ENCODE results near the gene ADH5. TPM values are rescaled to one million over a fixed set of nuclear protein-coding genes. Genes with fewer than 3 reads are reported as not detected.
"Not testable (repeated sequence)": the region's sequence is repeated elsewhere in the genome, so short reads cannot be mapped to it uniquely, and the experiment has no call there.

The ADH5 gene
- total RNA-seq, 4 donors from 2014 or later: 24.8 to 183 (median 110) TPM

- TF ChIP-seq POLR2A (IDR thresholded peaks at IDR 0.05): no peak
- no peaks in the 10 kb centered on the region for H3K4me1 ChIP-seq
- no peak overlapping the region for H3K4me3 ChIP-seq
- H3K27ac ChIP-seq: no peak overlapping the region
- no peak for DNase-seq
- H3K27me3 ChIP-seq: no peaks in the 10 kb centered on the region
- peaks cover 0 to 100% (median 17%) of the 10 kb centered on the region in 3 donors for H3K36me3 ChIP-seq
- intact Hi-C loops (cut with DNase I): no loop called here
- H3K9me3 ChIP-seq: no peaks in the 10 kb centered on the region
- 90 to 92% methylated on average over 7 of the region's 7 CpGs for WGBS, 2 donors
Measured at GRCh38 chr4:99074816-99075215, 13.8 kb downstream of the ADH5 start.

GRCh38 chr4:99071159-99071558, 17.4 kb downstream of the ADH5 start:
- DNase-seq: no peak
- Histone ChIP-seq H3K4me3 (no peak overlapping the region), H3K27me3 (no peaks in the 10 kb centered on the region), H3K36me3 (peaks cover 0 to 99% (median 5%) of the 10 kb centered on the region in 3 donors), H3K9me3 (no peaks in the 10 kb centered on the region), H3K27ac (peak overlapping the region in 2 of 4 donors; percentile 1 to 11), H3K4me1 (no peaks in the 10 kb centered on the region)
- WGBS, 2 donors: 79 to 85% methylated on average over 5 of the region's 5 CpGs
- intact Hi-C loops (cut with DNase I): no loop called here
- TF ChIP-seq POLR2A (IDR thresholded peaks at IDR 0.05): no peak
- TF ChIP-seq, protein P1, sequence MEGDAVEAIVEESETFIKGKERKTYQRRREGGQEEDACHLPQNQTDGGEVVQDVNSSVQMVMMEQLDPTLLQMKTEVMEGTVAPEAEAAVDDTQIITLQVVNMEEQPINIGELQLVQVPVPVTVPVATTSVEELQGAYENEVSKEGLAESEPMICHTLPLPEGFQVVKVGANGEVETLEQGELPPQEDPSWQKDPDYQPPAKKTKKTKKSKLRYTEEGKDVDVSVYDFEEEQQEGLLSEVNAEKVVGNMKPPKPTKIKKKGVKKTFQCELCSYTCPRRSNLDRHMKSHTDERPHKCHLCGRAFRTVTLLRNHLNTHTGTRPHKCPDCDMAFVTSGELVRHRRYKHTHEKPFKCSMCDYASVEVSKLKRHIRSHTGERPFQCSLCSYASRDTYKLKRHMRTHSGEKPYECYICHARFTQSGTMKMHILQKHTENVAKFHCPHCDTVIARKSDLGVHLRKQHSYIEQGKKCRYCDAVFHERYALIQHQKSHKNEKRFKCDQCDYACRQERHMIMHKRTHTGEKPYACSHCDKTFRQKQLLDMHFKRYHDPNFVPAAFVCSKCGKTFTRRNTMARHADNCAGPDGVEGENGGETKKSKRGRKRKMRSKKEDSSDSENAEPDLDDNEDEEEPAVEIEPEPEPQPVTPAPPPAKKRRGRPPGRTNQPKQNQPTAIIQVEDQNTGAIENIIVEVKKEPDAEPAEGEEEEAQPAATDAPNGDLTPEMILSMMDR (IDR thresholded peaks at IDR 0.05): no peak

- no peak for TF ChIP-seq POLR2A (IDR thresholded peaks at IDR 0.05)
- TF ChIP-seq, protein P1 (IDR thresholded peaks at IDR 0.05): no peak
- no peak overlapping the region for H3K27ac ChIP-seq
- peaks cover 0 to 84% (median 0%) of the 10 kb centered on the region in 3 donors for H3K36me3 ChIP-seq
- no peaks in the 10 kb centered on the region for H3K9me3 ChIP-seq
- H3K4me1 ChIP-seq: no peaks in the 10 kb centered on the region
- intact Hi-C loops (cut with DNase I): no loop called here
- no peak overlapping the region for H3K4me3 ChIP-seq
- 75 to 79% methylated on average over 1 of the region's 1 CpG for WGBS, 2 donors
- no peak for DNase-seq
- H3K27me3 ChIP-seq: no peaks in the 10 kb centered on the region
Measured at GRCh38 chr4:99067617-99068016, 21.0 kb downstream of the ADH5 start.

GRCh38 chr4:99065521-99065920, 23.1 kb downstream of the ADH5 start:
- WGBS, 2 donors: 80 to 100% methylated on average over 2 of the region's 2 CpGs
- H3K4me3 ChIP-seq; H3K27me3 ChIP-seq; H3K4me1 ChIP-seq; DNase-seq; intact Hi-C loops (cut with DNase I); H3K9me3 ChIP-seq; H3K27ac ChIP-seq: not testable (repeated sequence)
- H3K36me3 ChIP-seq: peaks cover 0 to 81% (median 0%) of the 10 kb centered on the region in 3 donors

- Histone ChIP-seq H3K27ac (no peak overlapping the region), H3K4me1 (peaks cover 0 to 7% (median 0%) of the 10 kb centered on the region in 3 donors), H3K27me3 (no peaks in the 10 kb centered on the region), H3K4me3 (no peak overlapping the region), H3K36me3 (peaks cover 0 to 75% (median 5%) of the 10 kb centered on the region in 3 donors), H3K9me3 (no peaks in the 10 kb centered on the region)
- DNase-seq: no peak
- intact Hi-C loops (cut with DNase I): no loop called here
- no peak for TF ChIP-seq POLR2A (IDR thresholded peaks at IDR 0.05)
- TF ChIP-seq, protein P1 (IDR thresholded peaks at IDR 0.05): no peak
- 74 to 81% methylated on average over 4 of the region's 4 CpGs for WGBS, 2 donors
Measured at GRCh38 chr4:99062120-99062519, 26.5 kb downstream of the ADH5 start.

DNA sequence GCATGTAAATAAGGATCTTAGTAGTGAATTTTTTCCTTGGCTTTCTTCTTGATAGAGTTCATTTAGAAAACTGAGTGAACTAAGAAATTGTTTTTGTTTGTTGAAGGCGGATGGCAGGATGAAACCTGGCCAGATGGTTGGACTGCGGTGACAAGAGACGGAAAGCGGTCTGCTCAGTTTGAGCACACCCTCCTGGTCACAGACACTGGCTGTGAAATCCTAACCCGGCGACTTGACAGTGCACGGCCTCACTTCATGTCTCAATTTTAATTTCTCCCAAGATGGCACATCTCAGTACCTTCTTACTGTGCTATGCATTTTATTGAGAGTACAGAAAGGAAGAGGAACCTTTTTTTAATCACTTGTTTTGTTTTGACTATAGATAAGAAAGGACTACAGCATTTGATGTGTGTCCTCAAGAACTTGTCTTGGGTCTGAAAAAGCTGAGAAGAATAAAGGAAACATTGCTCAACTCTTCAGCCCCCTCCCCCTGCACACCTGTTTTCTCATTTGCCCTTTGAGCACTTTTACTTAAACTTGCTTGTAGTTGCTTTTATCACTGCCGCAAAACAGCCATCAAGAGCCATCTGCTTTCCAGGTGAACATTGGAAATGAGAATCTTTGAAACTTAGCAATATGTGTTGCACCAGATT, 27.4 kb downstream of the ADH5 start:
- intact Hi-C loops (cut with DNase I): no loop called here
- Histone ChIP-seq H3K9me3 (no peaks in the 10 kb centered on the region), H3K36me3 (peaks cover 0 to 72% (median 5%) of the 10 kb centered on the region in 3 donors), H3K27ac (peak overlapping the region in 1 of 4 donors; percentile 65), H3K4me1 (peaks cover 0 to 9% (median 0%) of the 10 kb centered on the region in 3 donors), H3K4me3 (no peak overlapping the region), H3K27me3 (no peaks in the 10 kb centered on the region)
- DNase-seq: no peak
- no peak for TF ChIP-seq POLR2A (IDR thresholded peaks at IDR 0.05)
- TF ChIP-seq, protein P1 (IDR thresholded peaks at IDR 0.05): no peak
- WGBS, 2 donors: 60 to 94% methylated on average over 8 of the region's 8 CpGs
